NK-92 treated with Interleukin-12 subunit alpha and Interleukin-12 subunit beta, amount 100 ng/mL, for 24 hours (cell line): ENCODE results near the gene PLCB4.

Experiments used
- DNase-seq: peaks from one replicate; lab custom pipeline; 2025; lab: John Stamatoyannopoulos, UW

The PLCB4 gene

DNA sequence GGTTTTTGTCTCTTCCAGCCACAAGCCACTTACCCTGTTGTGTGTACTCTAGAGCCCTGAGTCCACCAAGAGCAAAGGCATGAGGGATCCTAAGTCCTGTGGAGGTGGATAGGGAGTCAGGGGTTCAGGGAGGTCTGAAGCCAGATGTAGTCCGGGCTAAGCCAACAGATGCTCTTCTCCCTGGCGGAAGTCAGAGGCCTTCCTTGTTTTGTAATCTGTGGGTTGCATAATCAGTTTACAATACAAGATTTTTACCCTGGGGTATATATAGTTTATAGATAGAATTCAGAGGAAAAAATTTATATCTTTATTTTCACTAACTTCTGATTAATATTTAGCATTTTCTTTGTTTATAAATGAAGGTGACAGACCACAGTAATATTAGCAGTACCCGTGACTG, 454.7 kb downstream of the PLCB4 start:
- DNase-seq = no peak
